Chondrocyte (in vitro differentiated cells): ENCODE measurements around the gene ALDH1A3. TPM values are rescaled to one million over a fixed set of nuclear protein-coding genes. Genes with fewer than 3 reads are reported as not detected.
A peak's percentile ranks its signal among the peaks of the same experiment; 100 is the strongest.

Experiments used
- DNase-seq: peaks from one replicate; pipeline ENCODE4 v3.0.0; 2021; ENCODE audit warnings: mixed read lengths, low spot score
- H3K27ac Mint-ChIP-seq: one replicate; pipeline ENCODE4 v1.8.0; 2021; ENCODE audit warnings: mild to moderate bottlenecking, moderate library complexity, mixed read lengths; ENCODE audit not compliant: unreplicated experiment
- H3K27me3 Mint-ChIP-seq: 2 replicates; pipeline ENCODE4 v1.8.0; 2021; ENCODE audit warnings: low read depth, mixed read lengths
- H3K36me3 Mint-ChIP-seq: 2 replicates; pipeline ENCODE4 v1.8.0; 2021; ENCODE audit warnings: low read depth, mixed read lengths
- H3K4me1 Mint-ChIP-seq: 2 replicates; pipeline ENCODE4 v1.8.0; 2021; ENCODE audit warnings: low read depth, mild to moderate bottlenecking, mixed read lengths
- H3K4me3 Mint-ChIP-seq: one replicate; pipeline ENCODE4 v1.8.0; 2021; ENCODE audit warnings: mild to moderate bottlenecking, moderate library complexity, mixed read lengths; ENCODE audit not compliant: unreplicated experiment
- H3K9me3 Mint-ChIP-seq: 2 replicates; pipeline ENCODE4 v1.8.0; 2021; ENCODE audit warnings: low read depth, mixed read lengths
- long read RNA-seq: library from polyadenylated mRNA; stranded (forward); transcript quantifications from one replicate; pipeline ENCODE4 v2.0.0, GENCODE V29; 2021
- total RNA-seq: library from RNA; stranded (reverse); gene quantifications from 3 replicates; pipeline ENCODE4 v1.2.1, GENCODE V29; 2021
- TF ChIP-seq, protein P1 (sequence below): fragments of 200-600 bp; sonication (generic); IDR thresholded peaks from 2 replicates; pipeline ENCODE4 v1.5.0; 2021; ENCODE audit warnings: antibody characterized with exemption, mild to moderate bottlenecking, moderate library complexity

ALDH1A3 gene
- total RNA-seq: 0.51 to 0.55 TPM in 2 of 3 replicates, not detected in the other
- long read RNA-seq, partial matches to known transcripts: 0 of 1 reads
- long read RNA-seq, other reads (novel, unspliced or antisense): 0 of 1 reads

DNA sequence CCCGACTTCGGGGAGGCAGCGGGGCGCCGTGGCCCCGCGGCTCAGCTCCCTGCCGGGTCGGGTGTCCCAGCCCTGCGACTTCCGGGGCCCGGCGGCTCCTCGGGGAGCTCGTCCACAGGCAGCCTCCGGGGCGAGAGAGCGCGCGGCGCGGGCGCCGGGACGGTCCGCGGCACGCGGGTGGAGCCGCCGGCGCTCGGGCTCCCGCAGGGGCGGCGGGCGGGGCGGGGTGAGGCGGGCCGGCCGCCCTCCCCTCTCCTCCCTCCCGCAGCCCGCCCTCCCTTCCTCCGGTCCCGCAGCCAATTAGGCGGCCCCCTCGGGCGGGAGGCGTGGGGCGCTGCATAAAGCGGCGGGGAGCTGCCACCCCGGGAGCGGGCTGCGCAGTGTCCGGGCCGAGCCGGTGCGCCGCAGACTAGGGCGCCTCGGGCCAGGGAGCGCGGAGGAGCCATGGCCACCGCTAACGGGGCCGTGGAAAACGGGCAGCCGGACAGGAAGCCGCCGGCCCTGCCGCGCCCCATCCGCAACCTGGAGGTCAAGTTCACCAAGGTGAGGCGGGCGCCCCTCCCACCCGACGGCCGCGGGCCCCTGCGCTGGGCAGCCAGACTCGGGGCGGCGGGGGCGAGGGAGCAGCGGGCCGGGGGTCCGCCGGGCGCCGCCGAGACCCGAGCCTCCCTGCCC lies at the start of gene ALDH1A3:
Gene ALDH1A3 (plus strand): TSS at position 368 of the 675 bp plus-strand sequence. CDS start 77 bp downstream, at position 445.
- peak within 1 kb of the TSS; percentile 67 for H3K4me3 Mint-ChIP-seq
- H3K36me3 Mint-ChIP-seq: no peaks in the 10 kb centered on the region
- no peaks in the 10 kb centered on the region for H3K9me3 Mint-ChIP-seq
- H3K27ac Mint-ChIP-seq: no peak within 1 kb of the TSS
- DNase-seq: no peak
- TF ChIP-seq, protein P1, sequence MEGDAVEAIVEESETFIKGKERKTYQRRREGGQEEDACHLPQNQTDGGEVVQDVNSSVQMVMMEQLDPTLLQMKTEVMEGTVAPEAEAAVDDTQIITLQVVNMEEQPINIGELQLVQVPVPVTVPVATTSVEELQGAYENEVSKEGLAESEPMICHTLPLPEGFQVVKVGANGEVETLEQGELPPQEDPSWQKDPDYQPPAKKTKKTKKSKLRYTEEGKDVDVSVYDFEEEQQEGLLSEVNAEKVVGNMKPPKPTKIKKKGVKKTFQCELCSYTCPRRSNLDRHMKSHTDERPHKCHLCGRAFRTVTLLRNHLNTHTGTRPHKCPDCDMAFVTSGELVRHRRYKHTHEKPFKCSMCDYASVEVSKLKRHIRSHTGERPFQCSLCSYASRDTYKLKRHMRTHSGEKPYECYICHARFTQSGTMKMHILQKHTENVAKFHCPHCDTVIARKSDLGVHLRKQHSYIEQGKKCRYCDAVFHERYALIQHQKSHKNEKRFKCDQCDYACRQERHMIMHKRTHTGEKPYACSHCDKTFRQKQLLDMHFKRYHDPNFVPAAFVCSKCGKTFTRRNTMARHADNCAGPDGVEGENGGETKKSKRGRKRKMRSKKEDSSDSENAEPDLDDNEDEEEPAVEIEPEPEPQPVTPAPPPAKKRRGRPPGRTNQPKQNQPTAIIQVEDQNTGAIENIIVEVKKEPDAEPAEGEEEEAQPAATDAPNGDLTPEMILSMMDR: no peak
- H3K27me3 Mint-ChIP-seq: peaks cover 51% of the 10 kb centered on the region
- peaks cover 12% of the 10 kb centered on the region for H3K4me1 Mint-ChIP-seq

DNA sequence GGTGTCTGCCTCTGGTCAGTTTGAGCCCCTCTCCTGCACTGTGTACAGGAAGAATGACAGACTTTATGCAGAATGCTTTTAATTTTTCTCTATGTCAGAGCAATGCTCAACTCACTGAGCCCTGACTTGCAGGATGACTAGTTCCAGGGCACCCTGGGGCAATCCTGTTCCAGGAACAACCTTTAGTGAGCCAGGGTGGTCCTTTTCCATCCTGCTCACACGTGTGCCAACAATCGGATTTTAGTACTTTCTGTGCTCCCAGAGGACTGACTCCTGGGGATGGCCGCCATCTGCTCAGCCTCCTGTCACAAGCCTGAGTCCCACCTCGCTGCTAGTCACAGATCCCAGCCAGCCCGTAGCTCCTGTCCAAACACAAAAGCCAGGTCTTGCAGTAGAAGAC lies 48.2 kb upstream of the ALDH1A3 start:
- Mint-ChIP-seq H3K36me3 (no peaks in the 10 kb centered on the region), H3K4me3 (no peak overlapping the region), H3K27me3 (no peaks in the 10 kb centered on the region), H3K9me3 (peaks cover 10% of the 10 kb centered on the region), H3K4me1 (peaks cover 3% of the 10 kb centered on the region), H3K27ac (no peak overlapping the region)
- TF ChIP-seq, protein P1: no peak
- no peak for DNase-seq

GRCh38 chr15:100832149-100832942 lies 47.3 kb upstream of the ALDH1A3 start:
- H3K27ac Mint-ChIP-seq: no peak overlapping the region
- no peak for DNase-seq
- peaks cover 3% of the 10 kb centered on the region for H3K4me1 Mint-ChIP-seq
- no peaks in the 10 kb centered on the region for H3K36me3 Mint-ChIP-seq
- H3K9me3 Mint-ChIP-seq: peaks cover 9% of the 10 kb centered on the region
- TF ChIP-seq, protein P1: no peak
- no peak overlapping the region for H3K4me3 Mint-ChIP-seq
- no peaks in the 10 kb centered on the region for H3K27me3 Mint-ChIP-seq

- Mint-ChIP-seq H3K36me3 (no peaks in the 10 kb centered on the region), H3K9me3 (peaks cover 4% of the 10 kb centered on the region), H3K27ac (no peak overlapping the region), H3K4me1 (peaks cover 3% of the 10 kb centered on the region), H3K4me3 (no peak overlapping the region), H3K27me3 (no peaks in the 10 kb centered on the region)
- no peak for DNase-seq
- TF ChIP-seq, protein P1: no peak
Measured at GRCh38 chr15:100833417-100834389, 45.9 kb upstream of the ALDH1A3 start.
